Islet precursor cell (in vitro differentiated cells): ENCODE data around the gene LIPJ.

ENCODE experiments used
- DNase-seq: peaks from one replicate; pipeline ENCODE4 v3.0.0-alpha.2; 2018

The LIPJ gene

GRCh38 chr10:88586462-88586861, at the start of gene LIPJ:
TSS of gene LIPJ (plus strand) at chr10:88586762. CDS start at chr10:88590688, 3,926 bp downstream.
- DNase-seq = no peak

DNA sequence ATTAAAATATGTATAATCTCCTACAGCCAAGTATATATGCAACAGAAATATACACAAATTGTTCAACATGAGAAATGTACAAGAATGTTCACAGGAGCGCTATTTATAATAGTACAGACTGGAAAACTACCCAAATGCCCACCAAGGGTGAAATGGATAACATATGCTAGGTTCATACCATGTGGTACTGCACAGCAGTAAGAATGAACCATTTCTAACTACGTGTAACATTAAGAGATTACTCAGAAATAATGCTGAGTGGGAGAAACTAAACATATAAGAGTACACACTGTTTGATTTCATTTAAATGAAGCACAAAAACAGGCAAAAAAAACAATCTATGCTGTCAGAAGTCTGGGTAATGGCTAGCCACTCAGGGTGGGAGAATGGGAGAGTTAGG, 49.2 kb upstream of the LIPJ start:
- no peak for DNase-seq

- DNase-seq = no peak
These were observed 48.5 kb upstream of the LIPJ start for GRCh38 chr10:88538048-88538447.

DNA sequence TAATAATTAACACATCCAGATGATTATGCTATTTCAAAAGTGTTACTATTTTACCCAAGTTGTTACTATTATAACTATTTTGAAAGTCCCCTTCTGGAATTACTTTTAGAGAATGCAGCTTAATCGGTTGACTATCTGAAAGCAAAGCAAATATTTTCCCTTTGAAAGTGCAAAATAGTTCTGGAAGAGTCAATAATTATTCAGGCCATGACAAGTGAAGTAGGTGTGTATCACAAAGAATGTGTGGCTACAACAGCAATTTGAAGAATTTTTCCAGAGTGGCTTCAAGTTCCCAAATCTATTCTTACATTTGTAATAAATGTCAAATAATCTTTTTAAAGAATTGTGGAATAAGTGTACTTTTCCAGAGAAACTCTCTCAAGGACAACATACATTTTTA, 46.2 kb upstream of the LIPJ start:
- DNase-seq = no peak

DNA sequence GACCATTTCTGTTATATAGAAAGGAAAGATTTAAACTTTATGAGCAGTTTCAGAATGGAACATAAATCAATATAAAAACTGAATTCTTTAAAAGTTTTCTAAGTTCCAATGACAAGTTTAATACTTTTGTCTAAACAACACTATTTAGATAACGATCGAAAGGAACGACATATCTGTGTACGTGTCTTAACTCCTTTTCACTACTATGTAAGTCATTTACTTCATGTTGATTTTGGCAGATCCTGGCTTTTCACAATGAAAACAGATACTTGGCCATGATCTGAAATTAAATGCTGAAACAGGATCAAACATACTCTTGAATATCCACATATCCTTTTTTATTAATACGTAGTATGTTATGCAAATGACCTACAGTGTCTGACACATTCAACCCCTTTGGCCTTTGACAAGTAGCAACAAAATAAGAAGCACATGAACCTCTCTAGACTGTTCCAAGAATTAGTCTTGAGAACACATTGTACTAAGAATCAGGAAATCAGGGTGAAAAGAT, 45.4 kb upstream of the LIPJ start:
- no peak for DNase-seq

DNA sequence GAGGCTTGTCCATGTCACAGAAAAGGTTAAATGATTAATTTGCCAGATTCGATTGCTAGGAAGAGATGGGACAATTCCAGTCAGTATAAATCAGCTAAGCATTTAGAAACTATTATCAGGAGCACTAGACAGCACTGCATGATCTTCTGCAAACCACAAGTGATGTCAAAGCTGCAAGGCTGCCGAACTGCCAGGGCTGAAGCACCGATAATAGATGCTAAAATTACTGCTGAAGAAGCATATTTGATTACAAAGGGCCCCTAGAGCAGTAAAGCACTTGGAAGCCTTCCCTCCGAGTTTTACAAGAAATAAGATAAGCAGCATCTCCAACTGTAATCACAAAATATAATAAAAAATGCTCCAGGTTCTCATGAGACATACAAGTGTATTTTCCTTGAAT, 44.0 kb upstream of the LIPJ start:
- no peak for DNase-seq

DNA sequence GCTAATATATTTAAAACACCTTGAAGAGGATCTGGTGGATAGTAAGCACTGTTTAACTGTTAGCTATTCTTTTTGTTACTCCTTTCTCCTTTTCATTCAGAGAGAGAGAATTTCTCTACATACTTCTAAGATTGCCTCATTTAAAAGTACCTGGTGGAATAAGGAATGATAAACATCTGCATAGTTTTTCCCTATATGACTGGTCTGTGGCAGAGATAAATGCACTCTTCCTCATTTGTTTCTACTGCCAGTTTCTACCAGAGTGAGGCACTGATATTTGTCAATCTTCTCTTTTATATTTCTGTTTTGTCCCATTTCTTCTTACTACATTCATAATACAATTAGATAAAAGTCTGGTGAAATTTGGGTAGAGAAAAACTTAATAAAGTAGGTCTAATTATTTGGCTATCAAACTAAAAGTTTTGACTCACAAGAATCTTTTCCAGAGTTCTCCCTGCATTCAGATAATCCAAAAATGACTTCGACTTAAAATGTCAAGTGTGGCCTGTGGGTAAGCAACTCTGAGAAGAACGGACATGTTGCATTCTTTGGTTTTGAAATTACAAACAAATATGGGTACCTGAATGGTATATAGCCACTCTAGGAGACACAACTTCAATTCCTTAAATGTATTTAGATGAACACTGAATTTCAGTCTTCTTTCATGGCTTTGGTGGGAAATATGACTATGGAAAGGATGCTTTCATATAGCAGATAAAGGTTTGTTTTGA, 42.3 kb upstream of the LIPJ start:
- no peak for DNase-seq

DNA sequence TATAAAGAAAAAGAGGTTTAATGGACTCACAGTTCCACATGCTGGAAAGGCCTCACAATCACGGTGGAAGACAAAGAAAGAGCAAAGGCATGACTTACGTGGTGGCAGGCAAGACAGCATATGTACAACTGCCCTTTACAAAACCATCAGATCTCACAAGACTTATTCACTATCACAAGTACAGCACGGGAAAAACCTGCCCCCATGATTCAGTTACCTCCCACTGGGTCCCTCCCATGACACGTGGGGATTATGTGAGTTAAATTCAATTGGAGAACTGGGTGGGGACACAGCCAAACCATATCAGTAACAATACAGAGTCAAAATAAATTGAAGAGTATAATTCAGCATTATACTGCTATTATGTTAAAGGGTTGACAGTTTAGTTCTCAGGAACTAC, 41.2 kb upstream of the LIPJ start:
- no peak for DNase-seq

DNA sequence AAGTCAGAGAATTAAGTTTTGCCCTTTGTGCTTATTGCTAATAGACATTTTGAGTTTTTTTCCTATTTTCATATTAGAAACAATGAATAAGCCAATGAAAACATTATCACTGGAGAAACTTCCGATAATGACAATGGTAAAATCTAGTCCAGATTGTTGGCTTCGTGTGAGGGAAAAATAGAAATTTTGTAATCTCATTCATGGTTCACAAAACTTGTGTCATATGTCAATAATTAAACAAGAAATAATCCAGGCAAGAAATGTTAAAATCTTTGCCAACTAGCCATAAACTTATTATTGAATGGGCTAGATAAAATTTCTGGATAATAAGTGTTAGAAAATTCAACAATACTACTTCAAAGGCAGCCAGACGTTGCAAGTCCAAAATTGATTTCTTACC, 40.1 kb upstream of the LIPJ start:
- DNase-seq = no peak

DNA sequence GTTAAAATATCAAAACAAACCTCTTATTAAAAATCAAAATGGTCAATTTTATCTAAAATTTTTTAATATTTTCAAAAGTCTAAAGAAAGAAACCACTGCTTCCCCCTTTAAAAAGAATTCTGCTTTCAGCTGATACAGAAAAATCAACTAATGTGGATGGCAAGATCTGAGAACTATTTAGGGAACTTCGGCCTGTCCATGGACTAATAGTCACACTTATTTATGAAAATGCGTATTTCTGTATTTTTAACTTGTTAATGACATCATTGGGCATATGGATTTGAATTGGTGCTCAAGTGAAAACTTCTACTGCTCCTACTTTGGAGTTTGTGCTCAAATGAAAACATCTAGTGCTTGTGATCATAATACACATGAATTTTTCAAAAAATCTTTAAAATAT, 35.3 kb upstream of the LIPJ start:
- no peak for DNase-seq

GRCh38 chr10:88553116-88553752, 33.3 kb upstream of the LIPJ start:
- peak; percentile 53 for DNase-seq

GRCh38 chr10:88555190-88555908, 31.2 kb upstream of the LIPJ start:
- no peak for DNase-seq

DNA sequence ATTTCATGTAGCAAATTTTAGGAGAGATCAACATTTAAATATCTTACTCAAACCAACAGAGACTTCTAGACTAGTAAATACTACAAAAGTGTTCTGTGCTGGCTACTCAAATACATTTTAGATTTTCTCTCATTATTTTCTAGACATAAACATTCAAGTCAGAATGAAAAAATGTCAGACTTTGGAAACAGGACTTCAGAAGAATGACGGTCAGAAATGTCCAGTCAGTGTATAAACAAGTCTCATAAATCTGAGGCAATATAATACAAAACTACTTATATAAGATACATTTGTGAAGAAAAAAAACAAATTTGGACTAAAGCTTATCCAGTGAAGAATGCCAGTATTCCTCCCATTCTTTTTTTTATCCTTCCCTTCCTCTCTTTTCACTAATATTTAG, 29.3 kb upstream of the LIPJ start:
- no peak for DNase-seq

DNA sequence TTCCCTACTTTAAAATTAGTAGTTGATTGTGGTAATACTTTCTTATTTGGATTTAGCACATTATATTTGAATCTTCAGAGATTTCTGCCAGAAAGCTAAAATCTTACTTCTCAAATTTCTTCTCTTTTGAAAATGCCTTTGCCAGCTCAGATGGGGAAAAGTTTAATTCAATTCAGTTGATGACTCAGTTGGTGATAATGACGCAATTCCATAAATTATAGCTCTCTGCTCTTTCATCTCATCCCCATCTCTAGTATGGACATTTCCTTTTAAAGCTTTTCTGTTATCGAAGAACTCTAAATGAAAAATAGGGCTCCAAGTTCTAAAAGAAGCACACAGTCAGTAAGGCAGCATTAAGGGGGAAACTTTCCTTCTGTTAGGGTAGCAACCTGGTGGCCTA, 28.9 kb upstream of the LIPJ start:
- no peak for DNase-seq

GRCh38 chr10:88562152-88562551, 24.4 kb upstream of the LIPJ start:
- DNase-seq = no peak

DNA sequence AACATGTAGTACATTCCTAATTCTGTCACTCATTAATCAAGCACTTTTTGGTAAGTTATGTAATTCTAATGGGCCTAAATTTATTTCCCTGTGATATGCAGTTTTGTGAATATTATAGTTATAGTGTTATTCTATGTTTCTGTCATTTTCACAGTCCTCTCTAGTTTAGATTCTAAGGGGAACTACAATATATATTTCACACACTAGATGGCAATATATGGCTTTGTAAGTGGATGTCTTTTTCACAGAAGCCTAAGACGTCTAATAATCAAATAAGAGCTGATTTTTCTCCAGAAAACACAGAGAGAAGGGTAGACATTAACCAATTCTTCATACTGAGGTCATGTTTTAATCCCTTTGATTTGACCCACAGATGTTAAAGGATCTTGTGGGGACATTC, 21.5 kb upstream of the LIPJ start:
- no peak for DNase-seq

DNA sequence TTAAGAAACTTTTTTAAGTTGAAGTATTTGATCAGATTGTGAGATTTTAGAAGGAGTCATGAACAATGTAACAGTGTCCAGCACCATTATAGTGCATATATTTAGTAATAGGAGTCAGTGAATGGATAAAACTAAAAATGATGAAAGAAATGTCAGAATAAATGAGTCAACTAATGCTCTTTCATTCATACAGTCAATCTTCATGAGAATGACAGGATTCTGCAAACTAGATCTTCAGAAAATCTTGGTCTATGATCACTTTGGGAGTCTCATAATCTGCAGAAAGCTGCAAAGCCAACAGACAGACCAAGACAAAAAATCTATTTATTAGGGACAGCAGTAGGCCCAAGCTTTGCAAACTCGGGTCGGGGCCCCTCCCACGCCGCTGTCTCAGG, 4.2 kb upstream of the LIPJ start:
- no peak for DNase-seq

DNA sequence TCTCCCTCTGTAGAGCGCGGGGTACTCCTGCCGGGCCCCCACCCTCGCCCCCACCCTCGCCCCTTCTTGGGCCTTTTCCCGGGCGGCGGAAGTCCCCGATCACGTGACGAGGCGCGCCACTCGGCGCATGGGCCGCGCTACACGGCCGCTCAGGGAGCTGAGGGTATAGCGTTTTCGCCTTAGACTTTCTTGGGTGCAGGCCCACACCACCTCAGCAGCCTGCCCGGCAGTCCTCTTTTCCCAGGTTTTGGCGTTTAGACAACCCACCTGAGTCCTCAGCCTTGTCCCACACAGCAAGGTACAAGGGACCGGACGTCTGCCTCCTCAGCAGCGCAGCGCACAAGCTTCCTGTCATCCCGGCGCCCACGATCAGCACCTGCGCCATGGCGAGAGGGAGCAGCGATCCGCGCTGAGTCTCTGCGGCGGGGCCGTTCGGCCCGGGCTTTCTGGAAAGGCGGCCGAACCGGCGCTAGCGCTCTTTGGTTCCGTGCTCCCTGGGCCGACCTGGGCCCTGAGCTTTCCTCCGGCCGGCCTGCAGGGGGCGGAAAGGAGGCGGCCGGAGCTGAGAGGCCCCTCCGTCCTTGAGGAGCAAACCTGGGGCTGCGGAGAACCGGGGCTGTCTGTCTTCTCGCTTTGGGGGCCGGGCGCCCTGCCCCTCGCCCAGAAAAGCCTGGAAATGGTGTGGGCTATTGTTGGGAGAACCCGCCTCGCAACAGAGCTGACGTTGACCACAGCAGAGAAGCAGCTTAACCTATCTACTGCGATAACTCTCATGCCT, 3.6 kb upstream of the LIPJ start, which contains the start of gene RNLS:
Gene RNLS (minus strand): TSS at position 513 of the 778 bp plus-strand sequence.
- DNase-seq = peak; percentile 79

DNA sequence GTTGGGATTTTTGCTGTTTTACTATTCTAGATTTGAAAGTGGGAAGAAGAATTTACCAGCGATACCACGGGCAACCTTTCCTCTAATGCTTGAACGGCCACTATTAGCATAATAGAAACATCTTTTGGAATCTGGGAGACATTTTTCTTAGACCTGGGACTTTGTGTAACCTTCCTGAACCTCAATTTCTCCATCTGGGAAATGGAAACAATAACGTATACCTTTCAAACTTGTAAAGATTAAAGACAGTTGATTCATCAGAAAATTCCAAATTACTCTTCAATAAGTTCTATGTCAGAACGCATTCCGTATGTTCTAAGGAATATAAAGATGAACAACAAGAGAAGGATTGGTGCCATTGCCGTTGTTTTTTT, 3.0 kb upstream of the LIPJ start:
- DNase-seq = no peak

- DNase-seq = no peak
These were observed 5.8 kb downstream of the LIPJ start for GRCh38 chr10:88592381-88592780.

GRCh38 chr10:88592906-88593305, 6.3 kb downstream of the LIPJ start:
- no peak for DNase-seq

DNA sequence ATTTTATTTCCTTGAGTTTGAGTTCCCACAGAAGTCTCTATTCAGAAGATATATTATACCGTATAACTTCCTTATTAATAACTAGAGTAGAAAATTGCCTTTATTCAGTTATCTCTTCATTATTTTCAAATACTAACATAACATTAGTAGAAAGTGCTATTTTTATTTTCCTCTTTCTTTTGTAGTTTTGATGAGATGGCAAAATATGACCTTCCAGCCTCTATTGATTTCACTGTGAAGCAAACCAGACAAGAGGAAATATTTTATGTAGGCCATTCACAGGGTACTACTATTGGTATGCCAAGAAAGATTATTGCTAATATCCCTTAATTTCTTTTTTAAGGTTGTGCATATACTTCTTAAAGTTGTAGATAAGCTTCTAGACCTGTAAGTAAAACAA, 7.9 kb downstream of the LIPJ start:
- no peak for DNase-seq

GRCh38 chr10:88598055-88598454, 11.5 kb downstream of the LIPJ start:
- no peak for DNase-seq
